Neural crest cell (in vitro differentiated cells): ENCODE measurements around the gene NDUFA13. TPM values are rescaled to one million over a fixed set of nuclear protein-coding genes. Genes with fewer than 3 reads are reported as not detected.

ENCODE experiments used
- DNase-seq: peaks from one replicate; pipeline ENCODE4 v3.0.0; 2021; ENCODE audit warnings: low read depth, mixed read lengths, low spot score
- H3K27ac Mint-ChIP-seq: one replicate; pipeline ENCODE4 v1.8.0; 2021; ENCODE audit warnings: mild to moderate bottlenecking, mixed read lengths; ENCODE audit not compliant: unreplicated experiment
- H3K27me3 Mint-ChIP-seq: 2 replicates; pipeline ENCODE4 v1.8.0; 2021; ENCODE audit warnings: low read depth, mild to moderate bottlenecking, mixed read lengths
- H3K36me3 Mint-ChIP-seq: 2 replicates; pipeline ENCODE4 v1.8.0; 2021; ENCODE audit warnings: low read depth, mild to moderate bottlenecking, mixed read lengths
- H3K4me1 Mint-ChIP-seq: 2 replicates; pipeline ENCODE4 v1.8.0; 2021; ENCODE audit warnings: mixed read lengths
- H3K4me3 Mint-ChIP-seq: one replicate; pipeline ENCODE4 v1.8.0; 2021; ENCODE audit warnings: mild to moderate bottlenecking, mixed read lengths
- H3K9me3 Mint-ChIP-seq: 2 replicates; pipeline ENCODE4 v1.8.0; 2021; ENCODE audit warnings: mixed read lengths
- CTCF ChIP-seq: fragments of 200-600 bp; sonication (generic); conservative IDR thresholded peaks from 2 replicates; pipeline ENCODE4 v1.5.0; 2021; ENCODE audit warnings: antibody characterized with exemption, mild to moderate bottlenecking
- total RNA-seq: library from RNA; stranded (reverse); gene quantifications from 2 replicates; pipeline ENCODE4 v1.2.1, GENCODE V29; 2021

The NDUFA13 gene
- total RNA-seq, 1 donor from 2014 or later: 389 TPM

- Mint-ChIP-seq H3K27me3 (no peaks in the 10 kb centered on the region), H3K36me3 (peaks cover 7% of the 10 kb centered on the region), H3K4me1 (no peaks in the 10 kb centered on the region), H3K9me3 (no peaks in the 10 kb centered on the region), H3K27ac (no peak overlapping the region), H3K4me3 (no peak overlapping the region)
- no peak for DNase-seq
- TF ChIP-seq CTCF: no peak
These were observed 16.6 kb upstream of the NDUFA13 start for GRCh38 chr19:19499272-19499995.

GRCh38 chr19:19500975-19501644 is 14.9 kb upstream of the NDUFA13 start:
- Mint-ChIP-seq H3K4me3 (no peak overlapping the region), H3K36me3 (peaks cover 7% of the 10 kb centered on the region), H3K27me3 (no peaks in the 10 kb centered on the region), H3K27ac (no peak overlapping the region), H3K4me1 (no peaks in the 10 kb centered on the region), H3K9me3 (no peaks in the 10 kb centered on the region)
- no peak for TF ChIP-seq CTCF
- DNase-seq: no peak

GRCh38 chr19:19501798-19502197 is 14.2 kb upstream of the NDUFA13 start:
- Mint-ChIP-seq H3K27ac (no peak overlapping the region), H3K27me3 (no peaks in the 10 kb centered on the region), H3K4me1 (no peaks in the 10 kb centered on the region), H3K36me3 (peaks cover 7% of the 10 kb centered on the region), H3K4me3 (no peak overlapping the region), H3K9me3 (no peaks in the 10 kb centered on the region)
- no peak for TF ChIP-seq CTCF
- no peak for DNase-seq

- H3K4me1 Mint-ChIP-seq: no peaks in the 10 kb centered on the region
- no peak overlapping the region for H3K27ac Mint-ChIP-seq
- DNase-seq: no peak
- TF ChIP-seq CTCF: no peak
- peaks cover 7% of the 10 kb centered on the region for H3K36me3 Mint-ChIP-seq
- H3K27me3 Mint-ChIP-seq: no peaks in the 10 kb centered on the region
- H3K9me3 Mint-ChIP-seq: no peaks in the 10 kb centered on the region
- no peak overlapping the region for H3K4me3 Mint-ChIP-seq
These were observed 13.7 kb upstream of the NDUFA13 start for GRCh38 chr19:19502281-19502680.

GRCh38 chr19:19502808-19503602 is 13.0 kb upstream of the NDUFA13 start:
- H3K4me3 Mint-ChIP-seq: peak overlapping the region; percentile 32
- no peak overlapping the region for H3K27ac Mint-ChIP-seq
- no peak for TF ChIP-seq CTCF
- no peaks in the 10 kb centered on the region for H3K9me3 Mint-ChIP-seq
- peaks cover 10% of the 10 kb centered on the region for H3K36me3 Mint-ChIP-seq
- DNase-seq: no peak
- no peaks in the 10 kb centered on the region for H3K4me1 Mint-ChIP-seq
- no peaks in the 10 kb centered on the region for H3K27me3 Mint-ChIP-seq
